ENCODE results near the gene NHSL1.

GRCh38 chr6:138383776-138384175, 115.5 kb downstream of the NHSL1 start:
- TF ChIP-seq, protein P1, sequence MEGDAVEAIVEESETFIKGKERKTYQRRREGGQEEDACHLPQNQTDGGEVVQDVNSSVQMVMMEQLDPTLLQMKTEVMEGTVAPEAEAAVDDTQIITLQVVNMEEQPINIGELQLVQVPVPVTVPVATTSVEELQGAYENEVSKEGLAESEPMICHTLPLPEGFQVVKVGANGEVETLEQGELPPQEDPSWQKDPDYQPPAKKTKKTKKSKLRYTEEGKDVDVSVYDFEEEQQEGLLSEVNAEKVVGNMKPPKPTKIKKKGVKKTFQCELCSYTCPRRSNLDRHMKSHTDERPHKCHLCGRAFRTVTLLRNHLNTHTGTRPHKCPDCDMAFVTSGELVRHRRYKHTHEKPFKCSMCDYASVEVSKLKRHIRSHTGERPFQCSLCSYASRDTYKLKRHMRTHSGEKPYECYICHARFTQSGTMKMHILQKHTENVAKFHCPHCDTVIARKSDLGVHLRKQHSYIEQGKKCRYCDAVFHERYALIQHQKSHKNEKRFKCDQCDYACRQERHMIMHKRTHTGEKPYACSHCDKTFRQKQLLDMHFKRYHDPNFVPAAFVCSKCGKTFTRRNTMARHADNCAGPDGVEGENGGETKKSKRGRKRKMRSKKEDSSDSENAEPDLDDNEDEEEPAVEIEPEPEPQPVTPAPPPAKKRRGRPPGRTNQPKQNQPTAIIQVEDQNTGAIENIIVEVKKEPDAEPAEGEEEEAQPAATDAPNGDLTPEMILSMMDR (IDR thresholded peaks at IDR 0.05; ENCODE audit: low read depth, low read length) = no peak
- no peak for TF ChIP-seq EZH2phosphoT487 (IDR thresholded peaks at IDR 0.05; ENCODE audit: low read depth)

All from OCI-LY3 (cell line).